NK-92 (cell line): ENCODE data around the gene PACRG.

ENCODE experiments used
- DNase-seq: peaks from one replicate; lab custom pipeline; 2025; ENCODE audit not compliant: unreplicated experiment; lab: John Stamatoyannopoulos, UW

Gene PACRG

DNA sequence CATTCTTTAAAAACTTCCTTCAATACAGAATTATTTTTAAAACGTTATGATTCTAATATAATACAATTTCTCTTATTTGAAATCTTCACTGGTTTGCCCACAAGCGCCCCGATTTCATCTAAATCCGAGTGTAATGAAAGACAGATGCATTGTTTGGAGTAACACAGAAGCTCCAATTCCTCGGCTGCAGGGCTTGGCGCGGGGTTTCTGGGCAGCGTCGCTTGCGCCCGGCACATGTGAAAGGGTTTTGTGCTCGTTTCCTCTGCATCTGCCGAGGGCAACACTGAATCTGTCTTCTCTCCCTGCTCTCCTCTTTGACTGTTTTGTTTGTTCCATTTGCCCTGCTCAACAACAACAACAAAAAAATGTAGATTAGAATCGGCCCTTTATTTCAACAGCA is 438.1 kb downstream of the PACRG start:
- no peak for DNase-seq

- DNase-seq: no peak
Observed at GRCh38 chr6:163166507-163166906, 438.7 kb downstream of the PACRG start.

GRCh38 chr6:163169521-163169920 is 441.7 kb downstream of the PACRG start:
- DNase-seq: no peak

DNA sequence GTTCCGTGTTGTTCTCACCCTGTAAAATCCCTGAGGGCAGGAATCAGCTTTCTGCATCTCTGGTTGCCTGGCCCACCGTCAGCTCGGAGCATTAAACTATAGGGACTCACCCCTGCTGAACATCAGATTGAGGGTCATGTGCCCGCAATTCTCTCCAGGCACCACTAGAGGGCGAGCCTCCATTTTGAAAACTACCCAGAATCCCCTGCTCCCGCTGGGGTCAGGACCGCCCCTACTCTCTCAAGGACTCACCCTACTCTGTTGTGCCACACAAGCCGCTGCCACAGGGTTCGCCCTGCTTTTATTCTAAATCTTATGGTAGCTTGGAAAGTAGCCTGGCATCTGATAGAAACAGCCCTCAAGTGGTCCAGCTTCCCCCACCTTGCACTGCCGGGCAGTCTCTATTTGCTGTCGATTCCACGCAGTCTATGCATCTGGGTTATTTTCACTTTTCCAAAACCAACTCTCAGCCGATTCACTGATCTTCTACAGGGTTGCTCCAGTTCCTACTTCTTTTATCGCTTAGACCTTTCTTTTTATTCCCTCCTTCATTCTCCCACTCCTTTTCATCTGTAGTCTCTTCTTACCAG is 442.6 kb downstream of the PACRG start:
- DNase-seq: no peak

DNA sequence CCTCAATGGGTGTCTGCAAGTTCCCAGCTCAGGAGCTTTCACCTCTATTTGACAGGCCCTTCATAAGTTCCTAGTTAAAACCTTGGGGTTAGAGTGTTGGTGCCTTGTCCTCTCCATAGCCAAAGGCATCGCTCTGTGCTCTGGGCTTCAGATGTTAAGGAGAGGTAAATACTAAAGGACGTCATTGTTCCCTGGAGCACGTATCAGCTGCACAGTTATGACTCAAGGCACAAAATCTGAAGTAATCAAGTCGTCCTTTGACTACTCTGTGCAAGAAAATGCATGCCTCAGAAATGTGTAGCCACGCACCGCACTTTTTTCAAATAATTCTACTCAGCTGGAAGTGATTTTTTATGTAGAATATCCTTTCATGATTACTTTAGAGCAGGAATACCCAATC is 446.0 kb downstream of the PACRG start:
- no peak for DNase-seq

DNA sequence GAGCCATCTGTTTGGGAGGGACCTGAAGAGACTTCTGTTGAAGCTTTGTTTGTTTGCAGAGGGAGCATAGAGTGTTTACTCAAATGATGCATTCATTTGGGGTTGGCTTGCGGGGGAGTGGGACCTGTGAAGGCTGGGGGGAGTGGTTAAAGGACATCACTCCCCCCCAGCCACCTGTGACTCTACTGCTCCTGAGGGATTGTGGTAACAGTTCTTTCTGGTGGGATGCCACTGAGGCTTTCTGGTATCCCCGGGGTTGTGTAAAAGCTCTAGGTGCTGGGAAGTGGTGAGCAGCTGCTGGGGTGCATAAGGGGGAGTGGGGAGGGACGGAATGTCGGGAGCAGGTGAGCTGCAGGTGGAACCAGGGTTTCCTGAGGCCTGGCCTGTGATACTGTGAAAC is 447.5 kb downstream of the PACRG start:
- DNase-seq: no peak

- no peak for DNase-seq
Observed at GRCh38 chr6:163176097-163176496, 448.3 kb downstream of the PACRG start.

- DNase-seq: no peak
Observed at GRCh38 chr6:163177007-163177406, 449.2 kb downstream of the PACRG start.

DNA sequence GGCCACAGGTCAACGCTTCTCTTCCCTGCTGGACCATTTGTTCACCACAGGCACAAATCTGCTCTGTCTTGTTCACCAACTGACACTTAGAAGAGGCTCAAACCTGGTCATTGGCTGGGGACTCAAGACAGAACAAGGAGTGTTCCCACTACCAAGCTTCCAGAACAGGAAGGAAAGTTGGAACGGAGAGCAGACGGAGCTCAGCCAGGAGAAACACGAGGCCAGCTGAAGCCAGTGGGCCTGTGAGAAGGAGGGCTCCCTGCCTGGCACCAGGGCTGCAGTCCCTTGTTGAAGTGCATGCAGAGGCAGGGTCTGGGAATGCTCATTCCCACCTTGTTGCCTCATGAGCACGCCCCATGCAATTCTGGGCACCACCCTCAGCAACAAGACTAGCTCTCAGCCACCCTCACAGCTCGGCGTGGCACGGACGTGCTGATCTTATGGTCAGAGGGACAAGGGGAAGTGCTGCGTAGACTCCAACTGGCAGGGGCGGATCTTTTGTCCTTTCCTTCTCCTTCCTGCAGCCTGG is 450.2 kb downstream of the PACRG start:
- DNase-seq: no peak

DNA sequence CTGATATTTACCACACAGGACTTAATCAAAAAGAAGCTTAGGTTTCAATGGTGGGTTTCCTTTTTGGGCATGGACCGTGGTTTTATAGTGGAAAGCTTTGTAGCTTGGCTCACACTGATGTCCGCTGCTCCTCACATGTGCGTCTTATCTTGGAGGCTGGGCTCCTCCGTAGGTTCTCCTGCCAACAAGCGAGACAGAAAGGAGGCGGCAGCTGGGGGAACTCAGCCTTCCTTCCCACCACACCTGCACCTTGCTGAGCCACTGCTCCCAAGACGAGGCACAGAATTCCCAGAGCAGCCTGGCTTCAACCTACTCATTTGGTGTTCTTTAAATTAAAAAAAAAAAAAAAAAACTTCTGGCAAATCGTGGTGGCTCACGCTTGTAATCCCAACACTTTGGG is 451.3 kb downstream of the PACRG start:
- no peak for DNase-seq

DNA sequence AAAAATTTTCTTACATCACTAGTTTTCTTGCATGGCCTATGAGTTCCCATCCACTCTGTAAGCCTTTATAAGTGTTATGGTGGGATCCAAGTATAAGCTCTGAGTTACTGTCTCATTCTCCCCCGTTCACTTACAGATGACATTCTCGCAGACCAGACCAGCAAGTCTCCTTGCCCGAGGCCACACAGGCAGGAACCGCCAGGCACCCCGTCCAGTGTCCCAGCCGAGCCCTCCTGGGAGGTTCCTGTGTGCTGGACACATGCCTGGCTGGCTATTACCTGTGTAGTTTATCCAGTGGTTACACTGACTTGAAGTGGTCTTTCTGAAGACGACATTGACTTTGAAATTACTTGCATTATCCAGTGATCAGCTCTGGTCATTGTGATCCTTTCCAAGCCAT is 451.9 kb downstream of the PACRG start:
- DNase-seq: no peak

GRCh38 chr6:163180874-163181541 is 453.2 kb downstream of the PACRG start:
- DNase-seq: no peak

DNA sequence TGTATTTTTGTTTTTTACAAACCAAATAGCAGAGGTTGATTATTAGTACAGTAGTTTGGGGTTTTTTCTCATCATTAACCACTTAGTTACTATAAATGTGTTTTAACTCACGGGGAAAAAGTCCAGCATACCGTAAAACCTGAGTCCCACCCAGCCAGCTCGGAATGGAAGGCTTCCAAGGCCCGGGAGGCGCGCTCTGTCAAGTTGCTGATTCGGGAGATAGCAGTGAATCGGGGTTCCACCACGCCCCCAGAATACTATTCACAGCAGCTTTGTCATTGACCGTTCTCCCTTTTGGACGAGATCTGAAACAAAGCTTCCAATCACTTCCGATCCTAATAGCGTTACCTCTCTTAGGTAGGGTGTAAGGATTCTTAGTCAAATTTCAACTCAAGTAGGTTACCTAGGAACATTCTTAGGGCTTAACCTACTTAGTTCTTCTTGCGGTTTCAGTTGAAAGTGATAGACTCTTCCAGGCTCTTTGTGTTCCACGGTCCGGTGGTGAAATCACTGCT is 453.9 kb downstream of the PACRG start:
- DNase-seq: no peak

GRCh38 chr6:163182696-163183095 is 454.9 kb downstream of the PACRG start:
- DNase-seq: no peak

DNA sequence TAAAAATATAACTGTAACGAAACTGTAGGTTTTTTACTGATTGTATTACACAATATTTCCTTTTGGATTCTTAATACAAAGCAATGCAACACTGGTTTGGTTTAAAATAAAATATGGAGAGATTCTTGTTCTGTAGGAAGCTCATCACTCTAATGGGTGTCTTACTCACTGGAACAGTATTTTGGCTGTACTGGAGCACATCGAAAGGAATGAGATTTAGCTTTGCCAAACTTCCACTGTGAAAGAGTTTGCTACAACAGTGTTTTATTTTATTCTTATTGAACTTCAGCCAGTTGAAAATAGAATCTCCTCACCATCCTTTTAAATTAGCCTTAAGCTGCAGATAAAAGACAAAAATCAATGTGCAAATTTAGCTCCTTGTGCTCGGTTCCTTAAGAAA is 456.0 kb downstream of the PACRG start:
- DNase-seq: no peak

DNA sequence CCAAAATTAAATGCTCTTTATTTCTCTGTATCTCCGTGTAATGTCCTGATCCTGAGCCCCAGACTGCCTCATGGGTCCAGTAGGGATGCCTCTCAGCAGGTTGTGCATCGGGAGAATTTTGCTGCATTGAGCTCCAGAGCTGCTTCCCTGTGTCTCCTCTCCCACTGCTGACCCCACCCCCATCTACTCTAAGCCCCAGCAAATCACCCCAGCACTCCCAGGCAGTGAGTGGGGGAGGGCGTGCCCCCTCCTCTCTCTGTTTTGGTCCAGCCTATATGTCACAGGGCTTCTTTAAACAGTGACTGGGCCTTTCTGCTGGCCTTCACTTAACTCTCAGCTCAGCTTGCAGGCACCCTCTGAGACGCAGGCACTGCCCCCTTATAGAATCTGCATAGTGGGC is 458.0 kb downstream of the PACRG start:
- DNase-seq: no peak

GRCh38 chr6:163186527-163186926 is 458.8 kb downstream of the PACRG start:
- DNase-seq: no peak

- no peak for DNase-seq
Observed at GRCh38 chr6:163187201-163187600, 459.4 kb downstream of the PACRG start.

DNA sequence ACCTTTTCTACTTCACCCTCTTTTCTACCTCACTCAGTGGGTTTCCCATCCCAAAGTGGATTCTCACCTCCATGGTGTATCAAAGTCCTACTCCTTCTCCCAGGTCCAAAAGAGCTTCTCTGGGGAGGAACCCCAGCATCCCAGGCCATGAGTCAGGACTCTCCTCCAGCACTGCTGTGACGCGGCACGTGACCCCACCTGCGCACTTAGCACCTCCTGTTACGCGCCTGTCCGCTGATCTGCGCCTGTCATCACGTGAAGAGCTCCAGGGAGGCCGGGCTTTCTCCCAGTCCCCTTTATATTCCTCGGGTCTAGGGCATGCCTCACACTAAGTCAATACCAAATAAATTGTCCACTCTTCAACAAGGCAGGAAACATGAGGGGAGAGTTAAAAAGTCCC is 459.8 kb downstream of the PACRG start:
- no peak for DNase-seq

DNA sequence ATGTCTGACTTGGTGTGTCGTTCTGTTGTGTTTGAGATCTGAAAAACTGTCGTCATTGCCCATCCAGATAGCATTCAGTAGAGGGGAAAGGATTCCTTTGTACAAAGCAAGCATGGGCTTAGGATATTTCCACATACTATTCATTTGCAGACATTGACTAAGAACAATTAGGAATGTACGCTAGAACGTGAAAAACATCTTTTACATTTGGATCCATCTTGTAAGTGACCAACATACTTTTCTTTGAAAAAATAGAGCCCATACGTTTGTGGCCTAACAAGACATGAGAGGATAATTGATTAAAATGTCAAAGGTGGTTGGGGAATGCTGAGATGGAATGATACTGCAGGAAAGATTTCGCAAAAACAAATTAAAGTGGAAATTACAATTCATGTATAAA is 461.0 kb downstream of the PACRG start:
- no peak for DNase-seq

- no peak for DNase-seq
Observed at GRCh38 chr6:163189609-163190008, 461.8 kb downstream of the PACRG start.

DNA sequence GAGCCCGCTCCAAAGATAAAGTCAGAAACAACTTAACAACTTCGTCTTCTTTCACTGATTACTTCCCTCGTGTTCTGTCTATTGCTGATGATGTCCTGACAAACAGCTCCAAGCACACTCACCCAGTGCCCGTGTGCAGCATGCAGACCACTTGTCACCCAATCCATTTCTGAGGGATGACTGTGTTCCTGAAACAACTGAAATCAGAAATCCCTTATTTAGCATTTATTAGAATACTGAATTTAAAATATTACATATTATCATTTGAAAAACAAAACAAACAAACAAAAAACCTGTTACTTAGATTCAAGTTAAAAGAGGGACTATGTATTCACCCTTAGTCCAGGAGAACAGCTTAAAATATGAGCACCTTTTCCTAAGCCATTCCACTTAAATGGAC is 463.0 kb downstream of the PACRG start:
- no peak for DNase-seq
